COR-L47 (cell line): ENCODE measurements around the gene IL17A.
A peak's percentile ranks its signal among the peaks of the same experiment; 100 is the strongest.

Experiments used
- DNase-seq: peaks from one replicate; lab custom pipeline; 2025; lab: John Stamatoyannopoulos, UW

IL17A gene

GRCh38 chr6:52186075-52186474 is at the start of gene IL17A:
TSS of gene IL17A (plus strand) at chr6:52186375. CDS start at chr6:52186432, 57 bp downstream.
- no peak for DNase-seq

GRCh38 chr6:52136934-52137467 is 49.2 kb upstream of the IL17A start:
- no peak for DNase-seq

- no peak for DNase-seq
Measured at GRCh38 chr6:52138284-52138683, 47.9 kb upstream of the IL17A start.

GRCh38 chr6:52139985-52140680 is 46.0 kb upstream of the IL17A start:
- peak; percentile 45 for DNase-seq

DNA sequence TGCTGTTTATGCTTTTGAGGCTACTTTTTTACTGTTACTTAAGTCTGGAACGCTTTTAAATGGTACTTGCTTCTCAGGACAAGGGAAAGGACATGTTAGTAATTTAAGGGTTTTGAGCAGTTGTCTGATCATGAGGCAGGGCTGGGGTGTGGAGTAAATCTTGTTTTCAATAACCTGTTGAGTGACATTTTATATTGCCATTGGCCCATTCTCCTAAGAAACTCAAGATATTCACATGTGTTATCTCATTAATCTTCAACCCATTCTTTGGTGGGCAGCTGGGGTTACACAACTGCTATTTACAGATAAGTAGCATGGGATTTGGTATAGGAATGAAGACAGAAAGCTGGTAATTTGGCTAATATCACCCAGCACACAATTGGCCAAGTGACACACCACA is 44.6 kb upstream of the IL17A start:
- no peak for DNase-seq

- no peak for DNase-seq
Measured at GRCh38 chr6:52142556-52142955, 43.6 kb upstream of the IL17A start.

GRCh38 chr6:52143551-52143950 is 42.6 kb upstream of the IL17A start:
- no peak for DNase-seq

- no peak for DNase-seq
Measured at GRCh38 chr6:52144196-52145076, 41.7 kb upstream of the IL17A start.

GRCh38 chr6:52146851-52147445 is 39.2 kb upstream of the IL17A start:
- DNase-seq, result no peak

DNA sequence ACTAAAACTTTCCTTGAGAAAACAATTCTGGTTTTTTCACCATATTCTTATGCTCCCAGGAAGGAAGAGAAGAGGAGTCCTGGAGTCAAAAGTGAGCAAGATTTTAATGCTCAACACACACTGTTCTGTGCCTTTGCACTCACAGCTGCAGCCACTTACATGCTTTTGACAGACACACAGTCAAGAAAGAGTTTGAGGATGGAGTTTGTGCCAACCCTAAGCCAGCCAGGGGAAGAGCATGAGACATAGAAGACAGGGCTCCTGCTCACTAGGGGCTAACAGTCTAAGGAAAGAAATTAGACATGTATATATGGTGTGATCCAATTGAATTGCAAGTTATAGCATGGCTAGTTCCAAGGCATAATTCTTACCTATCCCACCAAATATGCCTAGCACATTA is 37.1 kb upstream of the IL17A start:
- no peak for DNase-seq

DNA sequence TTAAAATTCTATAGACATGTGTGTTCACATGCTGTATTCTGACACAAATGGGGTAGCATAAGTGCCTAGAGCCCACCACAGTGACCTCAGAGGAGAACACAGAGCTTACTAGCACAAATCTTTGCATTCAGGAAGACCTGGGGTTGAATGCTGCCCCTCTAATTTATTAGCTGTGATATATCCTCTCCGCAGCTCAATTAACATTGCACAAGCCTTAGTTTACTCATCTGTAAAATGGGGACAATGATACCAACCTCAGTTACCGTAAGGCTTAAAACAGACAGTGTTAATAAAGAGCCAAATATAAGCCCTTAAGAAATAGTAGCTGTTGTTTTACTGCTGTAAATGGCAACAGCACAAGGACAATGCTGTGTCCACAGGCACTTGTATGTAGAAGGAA is 36.2 kb upstream of the IL17A start:
- no peak for DNase-seq

GRCh38 chr6:52152070-52152423 is 34.1 kb upstream of the IL17A start:
- DNase-seq, result no peak

GRCh38 chr6:52152711-52153160 is 33.4 kb upstream of the IL17A start:
- DNase-seq, result no peak

DNA sequence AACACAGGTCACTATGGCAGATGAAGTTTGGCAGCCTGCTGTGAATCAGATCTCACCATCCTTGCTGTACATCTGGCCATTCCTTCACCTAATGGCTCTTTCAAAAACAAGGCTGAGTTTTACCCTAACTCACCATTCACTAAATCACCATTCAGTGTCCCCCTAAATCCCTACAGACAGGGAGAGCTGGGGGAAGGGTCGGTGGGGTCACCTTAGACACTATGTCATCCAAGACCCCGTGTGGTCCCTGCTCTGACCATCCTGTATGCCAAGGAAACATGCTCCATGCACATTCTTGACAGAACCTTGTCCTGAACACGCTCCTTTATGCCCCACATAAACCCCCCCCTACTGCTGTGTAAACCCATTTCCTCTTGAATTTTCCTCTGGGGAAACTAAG is 31.8 kb upstream of the IL17A start:
- DNase-seq, result no peak

GRCh38 chr6:52155791-52156576 is 30.2 kb upstream of the IL17A start:
- no peak for DNase-seq

DNA sequence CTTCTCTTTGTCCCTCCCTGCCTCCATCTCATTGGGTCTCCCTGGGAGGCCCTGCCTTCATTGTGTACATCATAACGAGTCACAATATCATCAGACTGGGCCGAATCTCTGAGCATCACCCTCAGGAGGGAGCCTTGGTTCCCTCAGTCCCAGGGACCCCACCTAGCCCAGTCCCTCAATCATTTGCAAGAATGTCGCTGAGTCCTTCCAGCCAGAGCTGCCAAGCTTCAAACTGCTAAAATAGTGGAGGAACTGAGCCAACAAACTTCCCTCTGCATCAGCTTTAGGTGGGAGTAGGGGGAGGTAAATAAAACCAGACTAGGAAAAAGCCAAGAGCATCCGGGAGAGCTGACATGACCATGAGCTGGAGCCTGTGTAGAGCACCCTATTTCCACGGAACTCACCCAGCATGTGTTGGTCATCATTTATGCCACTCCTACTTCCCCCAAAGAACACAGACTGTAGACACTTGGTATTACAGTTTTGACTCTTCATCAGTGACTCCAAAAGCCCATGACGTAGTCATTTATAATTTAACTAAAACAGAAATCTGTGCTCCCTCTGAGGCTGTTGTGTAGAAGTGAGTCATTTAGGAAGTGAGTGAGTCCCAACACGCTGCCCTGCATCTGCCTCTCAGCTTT is 28.8 kb upstream of the IL17A start:
- no peak for DNase-seq

DNA sequence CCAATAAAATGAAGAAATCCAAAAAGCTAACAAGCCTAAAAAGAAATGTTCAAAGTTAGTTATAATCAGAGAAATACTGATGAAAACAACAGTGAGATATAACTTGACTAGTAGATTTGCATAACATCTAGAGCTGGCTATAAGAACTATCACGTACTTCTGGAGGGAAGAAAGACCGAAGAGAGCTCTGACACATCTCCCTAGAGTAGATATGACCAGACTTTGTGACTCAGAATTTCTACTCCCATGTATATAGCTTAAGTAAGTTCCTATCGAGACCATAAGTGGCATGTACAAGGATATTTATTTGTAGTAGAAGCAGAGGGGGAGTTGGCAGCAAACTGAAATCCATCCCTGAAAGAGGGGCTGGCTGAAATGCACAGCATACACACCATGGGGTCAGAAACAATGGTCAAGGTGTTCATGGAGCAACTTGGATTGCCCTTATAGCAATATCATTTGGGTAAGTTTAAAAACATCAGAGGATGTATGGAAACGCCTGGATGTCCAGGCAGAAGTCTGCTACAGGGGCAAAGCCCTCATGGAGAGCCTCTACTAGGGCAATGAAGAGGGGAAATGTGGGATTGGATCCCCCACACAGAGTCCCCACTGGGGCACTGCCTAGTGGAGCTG is 25.6 kb upstream of the IL17A start:
- DNase-seq, result no peak

DNA sequence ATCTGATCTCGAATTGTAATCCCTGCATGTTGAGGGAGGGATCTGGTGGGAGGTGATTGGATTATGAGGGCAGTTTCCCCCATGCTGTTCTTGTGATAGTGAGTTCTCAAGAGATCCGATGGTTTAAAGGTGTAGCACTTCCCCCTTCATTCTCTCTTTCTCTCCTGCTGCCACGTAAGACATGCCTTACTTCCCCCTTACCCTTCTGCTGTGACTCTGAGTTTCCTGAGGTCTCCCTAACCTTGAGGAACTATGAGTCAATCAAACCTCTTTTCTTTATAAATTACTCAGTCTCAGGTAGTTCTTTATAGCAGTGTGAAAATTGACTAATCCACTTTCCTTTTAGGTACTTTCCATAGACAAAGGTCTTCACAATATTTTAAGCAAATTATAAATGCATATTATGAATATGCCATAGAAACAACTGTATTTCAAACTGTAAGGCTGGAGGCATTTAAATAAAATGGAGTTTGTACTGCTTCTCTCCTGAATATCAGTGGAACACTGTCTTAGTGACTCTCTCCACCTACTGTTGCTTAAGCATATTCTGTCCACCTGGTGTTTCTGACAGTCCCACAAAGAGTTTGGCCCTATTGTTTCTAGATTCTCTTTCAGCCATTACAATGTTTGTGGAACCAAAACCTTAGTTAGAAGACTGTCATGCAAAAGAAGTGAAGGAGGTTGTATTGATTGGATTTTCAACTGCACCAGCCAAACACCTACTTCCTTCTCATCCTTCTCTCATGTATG is 24.3 kb upstream of the IL17A start:
- no peak for DNase-seq

DNA sequence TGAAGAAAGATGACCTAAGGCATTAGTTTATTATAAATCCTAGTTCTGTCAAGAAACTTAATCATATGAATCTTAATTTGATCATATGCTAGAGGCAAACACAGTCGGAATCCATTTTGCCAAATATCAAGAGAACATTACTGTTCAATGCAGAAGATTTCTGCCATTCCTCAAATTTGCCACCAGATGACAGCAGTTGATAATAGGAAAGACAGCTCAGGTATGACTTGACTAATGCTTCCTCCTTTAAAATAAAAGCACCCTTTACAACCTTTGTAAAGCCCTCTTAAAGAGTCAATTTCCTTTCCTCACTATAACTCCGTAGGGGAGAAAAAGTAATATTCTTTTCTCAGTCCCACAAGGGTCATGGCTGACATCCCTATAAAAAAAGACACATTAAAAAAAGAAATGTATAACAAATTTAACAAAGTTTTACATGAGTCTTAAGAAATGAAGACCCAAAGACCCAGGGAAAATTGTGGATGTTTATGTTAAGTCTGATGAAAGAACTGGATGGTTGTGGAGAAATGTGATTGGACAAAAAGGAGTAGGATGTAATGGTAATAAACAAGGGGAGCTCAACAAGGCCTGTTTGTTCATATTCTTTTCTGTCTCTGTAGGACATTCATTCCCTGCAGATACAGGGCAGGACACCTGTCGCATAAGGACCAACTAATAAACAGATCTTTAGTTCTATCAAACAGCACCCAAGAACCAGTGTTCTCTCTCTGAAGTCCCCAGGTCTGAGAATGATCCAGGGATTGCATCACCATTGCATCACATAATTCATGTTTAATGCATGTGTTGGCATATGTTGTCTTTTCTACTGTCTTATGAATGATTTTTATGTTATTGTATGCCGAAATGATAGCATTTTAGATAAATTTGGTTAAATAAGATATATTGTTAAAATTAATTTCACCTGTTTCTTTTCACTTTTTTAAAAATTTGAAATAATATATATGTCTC is 23.0 kb upstream of the IL17A start:
- peak; percentile 21 for DNase-seq
